OCI-LY7 (cell line): ENCODE results near the gene TBC1D1. TPM values are rescaled to one million over a fixed set of nuclear protein-coding genes. Genes with fewer than 3 reads are reported as not detected.

Experiments
- BruUV-seq: library from RNA; stranded (reverse); fragments of 400-500 nt; replicated peaks from 2 replicates; lab custom pipeline; 2021; lab: Mats Ljungman, UMichigan
- CTCF ChIA-PET: fragments of 300-600 bp; sonication (Branson Sonifier 250); formaldehyde crosslinking; loops from one replicate; lab custom pipeline; 2022; ENCODE audit warnings: antibody characterized with exemption; ENCODE audit not compliant: unreplicated experiment; lab: Charles Lee
- POLR2A ChIA-PET: fragments of 300-600 bp; sonication (Branson Sonifier 250); formaldehyde crosslinking; loops from one replicate; lab custom pipeline; 2022; ENCODE audit warnings: antibody characterized with exemption; lab: Charles Lee
- DNase-seq: peaks from one replicate; pipeline ENCODE4 v3.0.0-alpha.2; 2015; ENCODE audit warnings: low spot score
- H2AFZ ChIP-seq: fragments of 200-600 bp; sonication (generic), shearing (Covaris generic); 2 replicates; pipeline ENCODE4 v1.6.1; 2014; ENCODE audit warnings: mild to moderate bottlenecking, antibody characterized with exemption, low read length, moderate library complexity
- H3K27ac ChIP-seq: fragments of 200-600 bp; sonication (generic); 2 replicates; pipeline ENCODE4 v1.5.1; 2014; ENCODE audit warnings: mixed run types, low read depth, mild to moderate bottlenecking, moderate library complexity, low read length, inconsistent platforms; ENCODE audit not compliant: poor library complexity, severe bottlenecking
- H3K36me3 ChIP-seq: fragments of 200-600 bp; sonication (generic); 2 replicates; pipeline ENCODE4 v1.6.1; 2014; ENCODE audit warnings: mild to moderate bottlenecking, antibody characterized with exemption, low read length, moderate library complexity, mixed read lengths; ENCODE audit not compliant: insufficient read depth
- H3K4me1 ChIP-seq: fragments of 200-600 bp; sonication (generic); 2 replicates; pipeline ENCODE4 v1.5.1; 2014; ENCODE audit warnings: mild to moderate bottlenecking, low read length; ENCODE audit not compliant: insufficient read depth, poor library complexity, severe bottlenecking
- H3K4me2 ChIP-seq: fragments of 200-600 bp; sonication (generic); 2 replicates; pipeline ENCODE4 v1.6.1; 2014; ENCODE audit warnings: mild to moderate bottlenecking, low read length
- H3K4me3 ChIP-seq: fragments of 200-600 bp; sonication (generic); 2 replicates; pipeline ENCODE4 v1.5.1; 2014; ENCODE audit warnings: mild to moderate bottlenecking, low read depth, low read length; ENCODE audit not compliant: poor library complexity, severe bottlenecking
- H3K79me2 ChIP-seq: fragments of 200-600 bp; sonication (generic); 2 replicates; pipeline ENCODE4 v1.6.1; 2016; ENCODE audit warnings: low read depth, mild to moderate bottlenecking, low read length, moderate library complexity, mixed read lengths; ENCODE audit not compliant: insufficient read depth
- H3K9me2 ChIP-seq: fragments of 200-600 bp; sonication (generic); 2 replicates; pipeline ENCODE4 v1.6.1; 2016; ENCODE audit warnings: mild to moderate bottlenecking, low read length, mixed read lengths; ENCODE audit not compliant: insufficient read depth
- H3K9me3 ChIP-seq: fragments of 200-600 bp; sonication (generic); 2 replicates; pipeline ENCODE4 v1.6.1; 2014; ENCODE audit warnings: mild to moderate bottlenecking, mixed run types, low read length, mixed read lengths
- H4K20me1 ChIP-seq: fragments of 200-600 bp; sonication (generic); 2 replicates; pipeline ENCODE4 v1.6.1; 2014; ENCODE audit warnings: mild to moderate bottlenecking, antibody characterized with exemption, low read length, moderate library complexity, mixed read lengths; ENCODE audit not compliant: insufficient read depth
- EZH2phosphoT487 ChIP-seq: fragments of 200-600 bp; sonication (generic); IDR thresholded peaks from 2 replicates; pipeline ENCODE4 v1.6.1; 2018; ENCODE audit warnings: low read depth, borderline replicate concordance, mild to moderate bottlenecking, mixed run types, antibody characterized with exemption, low read length, moderate library complexity, mixed read lengths
- intact Hi-C: fragments of 100-400 bp; cut with micrococcal nuclease; formaldehyde crosslinking; loops from one replicate; pipeline ENCODE4 v1.10.0; 2022; ENCODE audit not compliant: unreplicated experiment
- total RNA-seq, 2 experiments: library from RNA; depleted of rRNA in 1 of 2; stranded (reverse); fragments of >200 nt in 1 of 2; shearing (Covaris generic) in 1 of 2; gene quantifications; 2 replicates each; pipeline ENCODE4 v1.2.3, GENCODE V29; 2014 to 2022
- TF ChIP-seq, protein P1 (sequence below): fragments of 200-600 bp; sonication (generic); conservative IDR thresholded peaks from 2 replicates; pipeline ENCODE4 v1.5.1; 2014; ENCODE audit warnings: mild to moderate bottlenecking, antibody characterized with exemption, low read length, moderate library complexity, mixed read lengths

TBC1D1 gene
- total RNA-seq, 2 experiments from 2014 or later, result 539 to 545 TPM

GRCh38 chr4:38092701-38093100, 201.8 kb downstream of the TBC1D1 start:
- ChIA-PET CTCF (no interaction called here), POLR2A (no interaction called here)
- Histone ChIP-seq H3K9me3 (no peaks in the 10 kb centered on the region), H3K4me1 (no peaks in the 10 kb centered on the region), H3K27ac (no peak overlapping the region), H3K4me3 (no peak overlapping the region), H3K9me2 (no peaks in the 10 kb centered on the region), H3K4me2 (no peak overlapping the region), H3K79me2 (no peaks in the 10 kb centered on the region), H2AFZ (no peak overlapping the region), H3K36me3 (peaks cover 96% of the 10 kb centered on the region), H4K20me1 (no peaks in the 10 kb centered on the region)
- intact Hi-C loops, result no loop called here
- DNase-seq, result no peak
- no TSS peak for BruUV-seq
- TF ChIP-seq, protein P1, sequence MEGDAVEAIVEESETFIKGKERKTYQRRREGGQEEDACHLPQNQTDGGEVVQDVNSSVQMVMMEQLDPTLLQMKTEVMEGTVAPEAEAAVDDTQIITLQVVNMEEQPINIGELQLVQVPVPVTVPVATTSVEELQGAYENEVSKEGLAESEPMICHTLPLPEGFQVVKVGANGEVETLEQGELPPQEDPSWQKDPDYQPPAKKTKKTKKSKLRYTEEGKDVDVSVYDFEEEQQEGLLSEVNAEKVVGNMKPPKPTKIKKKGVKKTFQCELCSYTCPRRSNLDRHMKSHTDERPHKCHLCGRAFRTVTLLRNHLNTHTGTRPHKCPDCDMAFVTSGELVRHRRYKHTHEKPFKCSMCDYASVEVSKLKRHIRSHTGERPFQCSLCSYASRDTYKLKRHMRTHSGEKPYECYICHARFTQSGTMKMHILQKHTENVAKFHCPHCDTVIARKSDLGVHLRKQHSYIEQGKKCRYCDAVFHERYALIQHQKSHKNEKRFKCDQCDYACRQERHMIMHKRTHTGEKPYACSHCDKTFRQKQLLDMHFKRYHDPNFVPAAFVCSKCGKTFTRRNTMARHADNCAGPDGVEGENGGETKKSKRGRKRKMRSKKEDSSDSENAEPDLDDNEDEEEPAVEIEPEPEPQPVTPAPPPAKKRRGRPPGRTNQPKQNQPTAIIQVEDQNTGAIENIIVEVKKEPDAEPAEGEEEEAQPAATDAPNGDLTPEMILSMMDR, result no peak
- no peak for TF ChIP-seq EZH2phosphoT487

DNA sequence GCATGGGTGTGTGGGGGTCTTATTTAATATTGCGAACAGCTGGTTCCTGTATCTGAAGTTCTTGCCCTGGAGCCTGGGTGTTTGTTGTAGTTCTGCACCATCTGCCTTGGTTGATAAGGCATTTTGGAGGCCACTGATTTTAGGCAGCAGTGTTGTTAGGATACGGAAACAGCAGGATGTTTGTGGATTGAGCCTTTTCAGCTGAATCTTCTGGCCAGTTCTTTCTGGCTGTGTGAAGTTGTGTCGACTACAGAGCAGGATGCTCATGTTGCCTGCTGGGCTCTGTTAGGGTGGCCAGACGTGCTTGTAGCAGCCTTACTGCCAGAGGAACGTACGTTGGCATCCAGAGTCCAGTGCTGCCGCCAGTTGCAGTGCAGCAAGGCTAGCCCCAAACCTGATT, 203.5 kb downstream of the TBC1D1 start:
- CTCF ChIA-PET, result no interaction called here
- Histone ChIP-seq H3K36me3 (peaks cover 97% of the 10 kb centered on the region), H4K20me1 (no peaks in the 10 kb centered on the region), H3K9me3 (no peaks in the 10 kb centered on the region), H3K9me2 (no peaks in the 10 kb centered on the region), H3K4me1 (no peaks in the 10 kb centered on the region), H2AFZ (no peak overlapping the region), H3K79me2 (no peaks in the 10 kb centered on the region), H3K27ac (no peak overlapping the region), H3K4me3 (no peak overlapping the region), H3K4me2 (no peak overlapping the region)
- intact Hi-C loops, result no loop called here
- POLR2A ChIA-PET, result interaction anchor here (0.6 to 1.6 kb wide), 5 partner anchors 8 to 1930 kb away, joined by 3 to 5 read pairs (median 3); no protein-coding TSS in a partner anchor
- no TSS peak for BruUV-seq
- TF ChIP-seq EZH2phosphoT487, result no peak
- TF ChIP-seq, protein P1, result no peak
- DNase-seq, result no peak

DNA sequence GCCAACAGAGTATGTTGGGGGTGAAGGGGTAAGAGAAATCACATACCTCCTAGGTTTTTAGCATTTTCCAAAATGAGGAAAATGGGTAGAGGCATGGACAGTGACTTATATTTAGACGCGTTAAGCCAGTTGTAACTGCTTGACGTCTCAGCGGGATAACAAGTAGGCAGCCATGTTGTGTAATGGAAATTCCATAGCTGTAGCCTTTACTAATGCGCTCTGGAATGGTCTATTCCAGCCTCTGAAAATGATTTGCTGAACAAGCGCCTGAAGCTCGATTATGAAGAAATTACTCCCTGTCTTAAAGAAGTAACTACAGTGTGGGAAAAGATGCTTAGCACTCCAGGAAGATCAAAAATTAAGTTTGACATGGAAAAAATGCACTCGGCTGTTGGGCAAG, 204.8 kb downstream of the TBC1D1 start:
- H3K9me2 ChIP-seq, result no peaks in the 10 kb centered on the region
- H3K36me3 ChIP-seq, result peaks cover 97% of the 10 kb centered on the region
- DNase-seq, result no peak
- ChIA-PET POLR2A (interaction anchor here (0.9 kb wide), 1 partner anchor 13 kb away, joined by 3 read pairs; no protein-coding TSS in a partner anchor), CTCF (no interaction called here)
- H4K20me1 ChIP-seq, result no peaks in the 10 kb centered on the region
- H3K27ac ChIP-seq, result no peak overlapping the region
- no peaks in the 10 kb centered on the region for H3K9me3 ChIP-seq
- intact Hi-C loops, result no loop called here
- TF ChIP-seq, protein P1, result no peak
- no peak for TF ChIP-seq EZH2phosphoT487
- no peaks in the 10 kb centered on the region for H3K4me1 ChIP-seq
- no TSS peak for BruUV-seq
- H3K4me2 ChIP-seq, result no peak overlapping the region
- H3K79me2 ChIP-seq, result no peaks in the 10 kb centered on the region
- no peak overlapping the region for H2AFZ ChIP-seq
- H3K4me3 ChIP-seq, result no peak overlapping the region
